ENCODE results near the gene GRK1.

- TF ChIP-seq, protein P1, sequence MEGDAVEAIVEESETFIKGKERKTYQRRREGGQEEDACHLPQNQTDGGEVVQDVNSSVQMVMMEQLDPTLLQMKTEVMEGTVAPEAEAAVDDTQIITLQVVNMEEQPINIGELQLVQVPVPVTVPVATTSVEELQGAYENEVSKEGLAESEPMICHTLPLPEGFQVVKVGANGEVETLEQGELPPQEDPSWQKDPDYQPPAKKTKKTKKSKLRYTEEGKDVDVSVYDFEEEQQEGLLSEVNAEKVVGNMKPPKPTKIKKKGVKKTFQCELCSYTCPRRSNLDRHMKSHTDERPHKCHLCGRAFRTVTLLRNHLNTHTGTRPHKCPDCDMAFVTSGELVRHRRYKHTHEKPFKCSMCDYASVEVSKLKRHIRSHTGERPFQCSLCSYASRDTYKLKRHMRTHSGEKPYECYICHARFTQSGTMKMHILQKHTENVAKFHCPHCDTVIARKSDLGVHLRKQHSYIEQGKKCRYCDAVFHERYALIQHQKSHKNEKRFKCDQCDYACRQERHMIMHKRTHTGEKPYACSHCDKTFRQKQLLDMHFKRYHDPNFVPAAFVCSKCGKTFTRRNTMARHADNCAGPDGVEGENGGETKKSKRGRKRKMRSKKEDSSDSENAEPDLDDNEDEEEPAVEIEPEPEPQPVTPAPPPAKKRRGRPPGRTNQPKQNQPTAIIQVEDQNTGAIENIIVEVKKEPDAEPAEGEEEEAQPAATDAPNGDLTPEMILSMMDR (IDR thresholded peaks at IDR 0.05; ENCODE audit: insufficient read depth, low read depth, low read length): no peak
- TF ChIP-seq EZH2 (IDR thresholded peaks at IDR 0.05; ENCODE audit: insufficient read depth, low read length): no peak
These were observed 75.6 kb downstream of the GRK1 start for GRCh38 chr13:113742445-113743120.
